OCI-LY1 (cell line): Measurements from ENCODE around the gene RNASE8.

Experiments
- CTCF ChIP-seq: fragments of 200-600 bp; sonication (generic), shearing (Covaris generic); IDR thresholded peaks from 2 replicates; pipeline ENCODE4 v1.5.1; 2017; ENCODE audit warnings: mild to moderate bottlenecking, antibody characterized with exemption, low read length, moderate library complexity, mixed read lengths
- EZH2 ChIP-seq: fragments of 200-600 bp; sonication (generic), shearing (Covaris generic); IDR thresholded peaks from 2 replicates; pipeline ENCODE4 v1.8.0; 2017; ENCODE audit warnings: borderline replicate concordance, mixed run types, mild to moderate bottlenecking, antibody characterized with exemption, low read length, moderate library complexity, mixed read lengths

- TF ChIP-seq CTCF (no peak), EZH2 (no peak)
Measured at GRCh38 chr14:21054123-21054767, 3.4 kb upstream of the RNASE8 start.
